HCT116 (cell line): Measurements from ENCODE around the gene PURB. TPM values are rescaled to one million over a fixed set of nuclear protein-coding genes. Genes with fewer than 3 reads are reported as not detected.

ENCODE experiments used
- ATAC-seq: fragments of 200-7000 bp; cut with Tn5 transposase; 2 replicates; pipeline ENCODE4 v1.9.1; 2020; ENCODE audit warnings: mild to moderate bottlenecking, moderate library complexity
- BruUV-seq: library from RNA; stranded (reverse); fragments of 400-500 nt; replicated peaks from 2 replicates; lab custom pipeline; 2021; lab: Mats Ljungman, UMichigan
- CTCF ChIA-PET: fragments of 300-600 bp; sonication (Branson Sonifier 250); formaldehyde crosslinking; loops from one replicate; lab custom pipeline; 2021; ENCODE audit warnings: antibody characterized with exemption; lab: Charles Lee
- POLR2A ChIA-PET: fragments of 300-600, 350-600 bp; sonication (Branson Sonifier 250); formaldehyde crosslinking; loops from one replicate; lab custom pipeline; 2021; ENCODE audit warnings: antibody characterized with exemption; lab: Charles Lee
- RAD21 ChIA-PET, 2 experiments: fragments of 300-600 bp; sonication (Branson Sonifier 250); formaldehyde crosslinking; loops; one replicate each; lab custom pipeline; 2023; ENCODE audit warnings: low total read pairs in 2 of 2; ENCODE audit not compliant: uncharacterized antibody in 2 of 2, unreplicated experiment in 2 of 2, low non-redundant PET in 1 of 2; lab: Charles Lee
- DNase-seq: peaks from one replicate; pipeline ENCODE4 v3.0.0-alpha.2; 2010; ENCODE audit warnings: low read depth, low spot score
- H2AFZ ChIP-seq: fragments of 200-600 bp; shearing (Covaris generic), sonication (generic); 2 replicates; pipeline ENCODE4 v1.6.1; 2017; ENCODE audit warnings: low read depth, mixed run types, mixed read lengths, antibody characterized with exemption, low read length; ENCODE audit not compliant: poor library complexity, severe bottlenecking
- H3K27ac ChIP-seq: 2 replicates; pipeline ENCODE4 v1.5.1; 2012; ENCODE audit warnings: low read depth, low read length
- H3K27me3 ChIP-seq: fragments of 200-600 bp; sonication (generic); 2 replicates; pipeline ENCODE4 v1.6.1; 2016; ENCODE audit warnings: mixed run types, low read length, mixed read lengths; ENCODE audit not compliant: insufficient read depth
- H3K36me3 ChIP-seq, 2 experiments: fragments of 200-500 bp in 1 of 2; fragments of 200-600 bp in 1 of 2; sonication (Bioruptor generic) in 1 of 2; sonication (generic) in 1 of 2; 2 replicates each; pipeline versions ENCODE4 v1.5.1 to v1.6.1; 2014 to 2016; ENCODE audit warnings: low read length in 2 of 2, inconsistent platforms in 1 of 2, mixed read lengths in 1 of 2, mixed run types in 1 of 2; ENCODE audit not compliant: insufficient read depth in 2 of 2, control insufficient read depth in 1 of 2
- H3K4me1 ChIP-seq, 2 experiments: fragments of 200-600 bp in 1 of 2; sonication (generic) in 1 of 2; 2 replicates each; pipeline versions ENCODE4 v1.5.1 to v1.6.1; 2012 to 2017; ENCODE audit warnings: low read length in 2 of 2, inconsistent platforms in 1 of 2, mild to moderate bottlenecking in 1 of 2, mixed read lengths in 1 of 2, mixed run types in 1 of 2, moderate library complexity in 1 of 2; ENCODE audit not compliant: insufficient read depth in 2 of 2, control insufficient read depth in 1 of 2
- H3K4me2 ChIP-seq: fragments of 200-600 bp; sonication (generic); 2 replicates; pipeline ENCODE4 v1.6.1; 2017; ENCODE audit warnings: mixed run types, low read length, mixed read lengths
- H3K4me3 ChIP-seq, 2 experiments: fragments of 200-600 bp in 1 of 2; sonication (generic) in 1 of 2; replicated peaks in 1 of 2; 2 replicates each; pipeline ENCODE4 v1.5.1; 2011 to 2016; ENCODE audit warnings: low read length in 2 of 2, control low read depth in 1 of 2, low read depth in 1 of 2, mild to moderate bottlenecking in 1 of 2, mixed read lengths in 1 of 2, mixed run types in 1 of 2
- H3K79me2 ChIP-seq: fragments of 200-600 bp; sonication (generic); 2 replicates; pipeline ENCODE4 v1.6.1; 2017; ENCODE audit warnings: mild to moderate bottlenecking, mixed run types, low read length, moderate library complexity, mixed read lengths; ENCODE audit not compliant: insufficient read depth
- H3K9ac ChIP-seq: fragments of 200-600 bp; sonication (generic); 2 replicates; pipeline ENCODE4 v1.6.1; 2016; ENCODE audit warnings: low read length, mixed read lengths
- H3K9me2 ChIP-seq: fragments of 200-600 bp; sonication (generic), shearing (Covaris generic); 2 replicates; pipeline ENCODE4 v1.6.1; 2017; ENCODE audit warnings: mixed run types, mild to moderate bottlenecking, moderate library complexity; ENCODE audit not compliant: insufficient read depth
- H3K9me3 ChIP-seq, 2 experiments: fragments of 200-500 bp in 1 of 2; fragments of 200-600 bp in 1 of 2; sonication (Bioruptor generic) in 1 of 2; sonication (generic) in 1 of 2; 2 replicates each; pipeline ENCODE4 v1.6.1; 2014 to 2017; ENCODE audit warnings: low read length in 2 of 2, mixed read lengths in 2 of 2, inconsistent platforms in 1 of 2, low read depth in 1 of 2, mild to moderate bottlenecking in 1 of 2, mixed run types in 1 of 2, moderate library complexity in 1 of 2; ENCODE audit not compliant: control insufficient read depth in 1 of 2, insufficient read depth in 1 of 2
- H4K20me1 ChIP-seq: fragments of 200-600 bp; sonication (generic), shearing (Covaris generic); 2 replicates; pipeline ENCODE4 v1.6.1; 2017; ENCODE audit warnings: mixed run types, mild to moderate bottlenecking, moderate library complexity; ENCODE audit not compliant: insufficient read depth
- CBX3 ChIP-seq: IDR thresholded peaks from 2 replicates; pipeline ENCODE4 v1.6.1; 2012; ENCODE audit warnings: low read depth
- EGR1 ChIP-seq: IDR thresholded peaks from 2 replicates; pipeline ENCODE4 v1.6.1; 2012; ENCODE audit warnings: low read depth
- ELF1 ChIP-seq: IDR thresholded peaks from 2 replicates; pipeline ENCODE4 v1.6.1; 2012; ENCODE audit warnings: low read depth, borderline replicate concordance
- EZH2 ChIP-seq: fragments of 200-600 bp; sonication (generic); IDR thresholded peaks from 2 replicates; pipeline ENCODE4 v1.6.1; 2017; ENCODE audit warnings: antibody characterized with exemption, mixed run types
- EZH2phosphoT487 ChIP-seq: fragments of 200-600 bp; IDR thresholded peaks from 2 replicates; pipeline ENCODE4 v1.6.1; 2018; ENCODE audit warnings: antibody characterized with exemption, borderline replicate concordance
- FOSL1 ChIP-seq: IDR thresholded peaks from 2 replicates; pipeline ENCODE4 v1.6.1; 2012; ENCODE audit warnings: low read depth
- JUND ChIP-seq: IDR thresholded peaks from 2 replicates; pipeline ENCODE4 v1.6.1; 2012
- POLR2AphosphoS5 ChIP-seq: IDR thresholded peaks from 2 replicates; pipeline ENCODE4 v1.6.1; 2011; ENCODE audit warnings: mild to moderate bottlenecking, low read depth, low read length, moderate library complexity
- RAD21 ChIP-seq: IDR thresholded peaks from 2 replicates; pipeline ENCODE4 v1.6.1; 2012; ENCODE audit warnings: low read depth, mild to moderate bottlenecking
- SIN3A ChIP-seq: IDR thresholded peaks from 2 replicates; pipeline ENCODE4 v1.6.1; 2012; ENCODE audit warnings: low read depth
- SP1 ChIP-seq: IDR thresholded peaks from 2 replicates; pipeline ENCODE4 v1.6.1; 2012; ENCODE audit warnings: low read depth
- SRF ChIP-seq: IDR thresholded peaks from 2 replicates; pipeline ENCODE4 v1.6.1; 2012; ENCODE audit warnings: low read depth
- TCF7L2 ChIP-seq: IDR thresholded peaks from 2 replicates; pipeline ENCODE4 v1.7.0; 2011; ENCODE audit warnings: borderline replicate concordance, inconsistent platforms; ENCODE audit not compliant: insufficient read depth, insufficient read length; ENCODE audit errors: extremely low read depth
- YY1 ChIP-seq: IDR thresholded peaks from 2 replicates; pipeline ENCODE4 v1.6.1; 2011; ENCODE audit warnings: low read length, low read depth, moderate library complexity, mild to moderate bottlenecking; ENCODE audit not compliant: insufficient replicate concordance; ENCODE audit errors: extremely low read depth
- ZFX ChIP-seq: fragments of 450-650 bp; IDR thresholded peaks from 2 replicates; pipeline ENCODE4 v1.6.1; 2017
- ZNF274 ChIP-seq: fragments of 200-500 bp; sonication (Bioruptor generic); IDR thresholded peaks from 2 replicates; pipeline ENCODE4 v1.6.1; 2014; ENCODE audit warnings: mild to moderate bottlenecking, low read depth, low read length, inconsistent platforms
- intact Hi-C: fragments of 100-400 bp; cut with micrococcal nuclease; formaldehyde crosslinking; loops from 2 replicates; pipeline ENCODE4 v1.10.0; 2022
- total RNA-seq: library from RNA; stranded (reverse); gene quantifications from one replicate; pipeline ENCODE4 v1.2.1, GENCODE V29; 2021; ENCODE audit not compliant: unreplicated experiment
- TF ChIP-seq, protein P1 (sequence below): IDR thresholded peaks from 2 replicates; pipeline ENCODE4 v1.6.1; 2012
- TF ChIP-seq, protein P2 (sequence below): IDR thresholded peaks from 2 replicates; pipeline ENCODE4 v1.6.1; 2012
- TF ChIP-seq, protein P3 (sequence below): IDR thresholded peaks from 2 replicates; pipeline ENCODE4 v1.6.1; 2011; ENCODE audit warnings: mild to moderate bottlenecking, low read length, moderate library complexity; ENCODE audit not compliant: insufficient replicate concordance; ENCODE audit errors: extremely low read depth

The PURB gene
- total RNA-seq, 1 experiment from 2014 or later = 13.2 TPM

DNA sequence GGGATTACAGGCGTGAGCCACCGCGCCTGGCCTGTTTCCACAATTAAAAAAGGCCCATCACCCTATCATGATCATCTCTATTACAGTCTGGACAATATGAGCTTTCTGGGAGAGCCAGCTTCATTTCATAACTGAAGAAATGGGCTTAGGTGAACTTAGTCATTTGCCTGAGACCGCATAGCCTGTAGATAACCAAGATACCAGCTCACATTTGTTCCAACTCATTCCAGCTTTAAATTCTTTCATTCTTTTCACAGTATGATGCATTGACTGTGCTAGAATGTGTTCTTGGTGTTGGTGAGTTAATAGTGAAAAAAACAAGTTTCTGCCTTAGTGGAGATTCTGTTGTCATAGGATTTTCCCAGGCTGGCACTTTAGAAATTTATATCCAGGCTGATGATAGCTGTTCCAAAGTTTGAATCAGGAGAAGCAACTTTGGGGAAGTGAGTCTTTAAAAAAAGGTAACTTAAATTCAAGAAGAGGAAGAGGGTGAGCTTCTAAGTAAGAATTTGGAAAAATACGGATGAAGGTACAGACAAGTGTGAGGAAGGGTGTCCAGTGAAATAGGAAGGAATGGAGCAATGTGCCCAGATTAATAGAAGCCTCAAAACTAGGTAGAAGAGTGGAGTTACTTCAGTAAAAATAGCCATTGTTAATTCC, 35.3 kb downstream of the PURB start:
- POLR2A ChIA-PET = no interaction called here
- ATAC-seq = no peak

More for the DNA sequence above, 35.3 kb downstream of the PURB start:
- H3K4me1 ChIP-seq = peaks cover 5 to 45% of the 10 kb centered on the region in 2 experiments; a peak in 3 of 4 replicates
- peaks cover 7% of the 10 kb centered on the region; the same call in 1 of the 2 replicates for H4K20me1 ChIP-seq
- RAD21 ChIA-PET = no interaction called here
- no peaks in the 10 kb centered on the region for H3K27me3 ChIP-seq
- no peaks in the 10 kb centered on the region for H3K9me3 ChIP-seq
- peaks cover 26% of the 10 kb centered on the region for H3K79me2 ChIP-seq
- no TSS peak for BruUV-seq
- no peak overlapping the region for H3K4me2 ChIP-seq
- intact Hi-C loops = loop anchor here (5.0 kb wide), 1 partner anchor 53 kb away; the partner anchor contains the start of gene PPIA
- H2AFZ ChIP-seq = no peak overlapping the region
- no peak overlapping the region for H3K27ac ChIP-seq
- DNase-seq = no peak
- CTCF ChIA-PET = no interaction called here
- TF ChIP-seq FOSL1 = no peak
- TF ChIP-seq SP1 = no peak
- TF ChIP-seq SIN3A = no peak
- TF ChIP-seq CBX3 = no peak
- TF ChIP-seq POLR2AphosphoS5 = no peak; the same call in 1 of the 2 replicates
- TF ChIP-seq RAD21 = no peak
- TF ChIP-seq, protein P1, sequence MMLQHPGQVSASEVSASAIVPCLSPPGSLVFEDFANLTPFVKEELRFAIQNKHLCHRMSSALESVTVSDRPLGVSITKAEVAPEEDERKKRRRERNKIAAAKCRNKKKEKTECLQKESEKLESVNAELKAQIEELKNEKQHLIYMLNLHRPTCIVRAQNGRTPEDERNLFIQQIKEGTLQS = no peak
- no peak for TF ChIP-seq ZNF274
- TF ChIP-seq, protein P2, sequence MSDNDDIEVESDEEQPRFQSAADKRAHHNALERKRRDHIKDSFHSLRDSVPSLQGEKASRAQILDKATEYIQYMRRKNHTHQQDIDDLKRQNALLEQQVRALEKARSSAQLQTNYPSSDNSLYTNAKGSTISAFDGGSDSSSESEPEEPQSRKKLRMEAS = no peak
- TF ChIP-seq TCF7L2 = no peak
- TF ChIP-seq, protein P3, sequence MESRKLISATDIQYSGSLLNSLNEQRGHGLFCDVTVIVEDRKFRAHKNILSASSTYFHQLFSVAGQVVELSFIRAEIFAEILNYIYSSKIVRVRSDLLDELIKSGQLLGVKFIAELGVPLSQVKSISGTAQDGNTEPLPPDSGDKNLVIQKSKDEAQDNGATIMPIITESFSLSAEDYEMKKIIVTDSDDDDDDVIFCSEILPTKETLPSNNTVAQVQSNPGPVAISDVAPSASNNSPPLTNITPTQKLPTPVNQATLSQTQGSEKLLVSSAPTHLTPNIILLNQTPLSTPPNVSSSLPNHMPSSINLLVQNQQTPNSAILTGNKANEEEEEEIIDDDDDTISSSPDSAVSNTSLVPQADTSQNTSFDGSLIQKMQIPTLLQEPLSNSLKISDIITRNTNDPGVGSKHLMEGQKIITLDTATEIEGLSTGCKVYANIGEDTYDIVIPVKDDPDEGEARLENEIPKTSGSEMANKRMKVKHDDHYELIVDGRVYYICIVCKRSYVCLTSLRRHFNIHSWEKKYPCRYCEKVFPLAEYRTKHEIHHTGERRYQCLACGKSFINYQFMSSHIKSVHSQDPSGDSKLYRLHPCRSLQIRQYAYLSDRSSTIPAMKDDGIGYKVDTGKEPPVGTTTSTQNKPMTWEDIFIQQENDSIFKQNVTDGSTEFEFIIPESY = no peak
- TF ChIP-seq EZH2 = no peak
- TF ChIP-seq ELF1 = no peak
- no peak for TF ChIP-seq JUND
- TF ChIP-seq YY1 = no peak
- TF ChIP-seq EZH2phosphoT487 = no peak
- TF ChIP-seq ZFX = no peak
- TF ChIP-seq SRF = no peak
- no peak for TF ChIP-seq EGR1
- no peaks in the 10 kb centered on the region for H3K9me2 ChIP-seq
- H3K36me3 ChIP-seq = no peaks in the 10 kb centered on the region
- no peak overlapping the region for H3K9ac ChIP-seq
- no peak overlapping the region for H3K4me3 ChIP-seq
